Measurements from ENCODE around the gene RGS11. TPM values are rescaled to one million over a fixed set of nuclear protein-coding genes. Genes with fewer than 3 reads are reported as not detected.
"Not testable (repeated sequence)": the region's sequence is repeated elsewhere in the genome, so short reads cannot be mapped to it uniquely, and the experiment has no call there.

Gene RGS11
- total RNA-seq, 2 donors from 2014 or later = 2.9 to 4.0 TPM

DNA sequence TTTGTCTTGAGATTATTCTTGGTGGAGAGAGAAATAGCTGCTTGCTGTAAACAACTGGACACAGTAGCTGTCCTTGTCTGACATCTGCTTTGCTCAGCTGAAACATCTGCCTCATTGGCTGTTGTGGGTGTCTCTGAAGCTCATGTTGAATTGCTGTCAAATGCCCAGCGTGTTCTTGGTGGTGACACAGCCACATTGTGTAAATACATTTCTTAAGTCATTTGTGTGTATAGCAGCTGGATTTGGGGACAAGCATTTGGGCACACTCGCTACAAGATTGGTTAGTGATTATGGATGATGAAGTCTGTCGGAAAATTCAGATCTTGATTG is 35.8 kb downstream of the RGS11 start:
- no peak overlapping the region for H3K9ac ChIP-seq (ENCODE audit: low read depth in 2 of 2, low read length in 2 of 2)
- no peaks in the 10 kb centered on the region for H3K27me3 ChIP-seq
- no peak overlapping the region for H3K4me3 ChIP-seq
- H3K9me3 ChIP-seq = no peaks in the 10 kb centered on the region
- no peak overlapping the region for H3K27ac ChIP-seq
- H3K36me3 ChIP-seq = no peaks in the 10 kb centered on the region
- intact Hi-C loops (cut with DNase I) = no loop called here
- H3K4me1 ChIP-seq = peaks cover 6% of the 10 kb centered on the region
- no peak for TF ChIP-seq CTCF (IDR thresholded peaks at IDR 0.05)
- DNase-seq = no peak

DNA sequence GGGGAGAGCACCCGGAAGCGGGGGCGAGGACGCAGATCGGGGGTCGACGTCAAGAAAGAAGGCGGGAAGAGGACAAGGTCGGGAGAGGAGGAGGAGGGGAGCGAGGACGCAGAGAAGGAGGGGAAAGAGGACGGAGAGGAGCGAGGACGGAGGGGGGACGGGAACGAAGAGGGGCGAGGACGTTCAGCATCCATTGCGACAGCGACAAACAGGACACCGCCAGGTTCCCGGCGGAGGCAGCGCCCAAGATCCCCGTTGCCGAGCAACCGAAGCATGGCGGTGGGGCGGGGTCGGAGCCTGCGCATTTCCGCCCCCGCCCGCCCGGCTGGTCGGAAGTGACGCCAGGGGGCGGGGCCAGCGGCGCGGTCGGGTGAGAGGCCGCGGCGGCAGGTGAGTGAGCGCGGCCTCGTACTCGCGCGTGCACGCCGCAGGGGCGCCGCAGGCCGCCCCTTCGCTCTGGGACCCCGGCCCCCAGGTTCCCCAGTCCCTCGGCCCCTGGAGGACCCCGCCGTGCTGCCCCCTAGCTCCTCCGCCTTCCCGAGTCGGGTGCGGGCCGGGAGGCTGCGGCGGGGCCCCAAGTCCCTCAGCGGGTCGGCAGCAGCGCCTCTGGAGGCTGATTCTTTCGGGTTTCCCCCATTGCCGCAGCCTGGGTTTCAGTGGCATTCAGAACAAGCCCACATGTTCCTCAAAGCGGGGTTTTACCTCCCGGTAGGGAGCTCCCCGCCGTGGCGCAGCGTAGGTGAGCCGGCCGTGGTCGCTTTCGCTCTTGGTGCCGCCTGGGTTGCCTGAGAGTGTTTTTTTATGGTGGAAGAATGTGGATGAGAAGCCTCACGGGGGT is 41.1 kb downstream of the RGS11 start, which contains the start of gene FAM234A:
TSS of gene FAM234A (plus strand) at position 354 of the 838 bp plus-strand sequence. CDS start 19,593 bp downstream, outside the sequence.
- peak; percentile 95 for DNase-seq
- Histone ChIP-seq H3K27me3 (no peaks in the 10 kb centered on the region), H3K27ac (peak within 1 kb of the TSS; percentile 97), H3K4me1 (peaks cover 3% of the 10 kb centered on the region), H3K9ac (ENCODE audit: low read depth in 2 of 2, low read length in 2 of 2) (peak within 1 kb of the TSS; percentile 96 to 99), H3K4me3 (peak within 1 kb of the TSS; percentile 88), H3K9me3 (no peaks in the 10 kb centered on the region), H3K36me3 (no peaks in the 10 kb centered on the region)
- intact Hi-C loops (cut with DNase I) = no loop called here
- peak; percentile 28 for TF ChIP-seq CTCF (IDR thresholded peaks at IDR 0.05)

- TF ChIP-seq CTCF (IDR thresholded peaks at IDR 0.05) = no peak
- Histone ChIP-seq H3K4me1 (peaks cover 12% of the 10 kb centered on the region), H3K36me3 (no peaks in the 10 kb centered on the region), H3K9ac (ENCODE audit: low read depth in 2 of 2, low read length in 2 of 2) (no peak overlapping the region), H3K9me3 (no peaks in the 10 kb centered on the region), H3K27me3 (no peaks in the 10 kb centered on the region), H3K27ac (no peak overlapping the region), H3K4me3 (no peak overlapping the region)
- DNase-seq = no peak
- intact Hi-C loops (cut with DNase I) = no loop called here
Observed at GRCh38 chr16:230949-231348, 44.8 kb downstream of the RGS11 start.

GRCh38 chr16:230351-230750 is 45.4 kb downstream of the RGS11 start:
- H3K36me3 ChIP-seq; intact Hi-C loops (cut with DNase I); H3K9me3 ChIP-seq; H3K4me3 ChIP-seq; H3K4me1 ChIP-seq; H3K9ac ChIP-seq (ENCODE audit: low read depth in 2 of 2, low read length in 2 of 2); DNase-seq; H3K27ac ChIP-seq; H3K27me3 ChIP-seq: not testable (repeated sequence)

- no peaks in the 10 kb centered on the region for H3K27me3 ChIP-seq
- peak overlapping the region; percentile 75 for H3K4me3 ChIP-seq
- intact Hi-C loops (cut with DNase I) = loop anchor here (10.0 kb wide), 1 partner anchor 135 kb away; no protein-coding TSS in a partner anchor
Observed at GRCh38 chr16:229731-230281, 45.9 kb downstream of the RGS11 start.

More at GRCh38 chr16:229731-230281, 45.9 kb downstream of the RGS11 start:
- Histone ChIP-seq H3K9ac (ENCODE audit: low read depth in 2 of 2, low read length in 2 of 2) (no peak overlapping the region), H3K36me3 (no peaks in the 10 kb centered on the region), H3K4me1 (peaks cover 9% of the 10 kb centered on the region), H3K9me3 (no peaks in the 10 kb centered on the region), H3K27ac (no peak overlapping the region)
- no peak for TF ChIP-seq CTCF (IDR thresholded peaks at IDR 0.05)
- no peak for DNase-seq
